Gastrocnemius medialis (tissue), 4 donors: ENCODE measurements around the gene TM9SF1. TPM values are rescaled to one million over a fixed set of nuclear protein-coding genes. Genes with fewer than 3 reads are reported as not detected.

Experiments
- ATAC-seq, 2 donors: fragments of 150-250 bp; one replicate each; pipeline ENCODE4 v1.9.1; 2016
- DNase-seq, 2 donors: peaks; one replicate each; pipeline ENCODE4 v3.0.0-alpha.2; 2019
- H3K27ac ChIP-seq, 4 donors: fragments of 200-600 bp; sonication (generic); 1 replicate in 1 of 4; 2 replicates in 3 of 4; pipeline ENCODE4 v1.5.1; 2016 to 2018; ENCODE audit warnings: mild to moderate bottlenecking in 2 of 4, moderate library complexity in 1 of 4
- H3K27me3 ChIP-seq, 3 donors: fragments of 200-600 bp; sonication (generic) in 2 of 3; 1 replicate in 1 of 3; 2 replicates in 2 of 3; pipeline versions ENCODE4 v1.5.1 to v1.6.0; 2016 to 2019; ENCODE audit warnings: mild to moderate bottlenecking in 1 of 3, moderate library complexity in 1 of 3
- H3K36me3 ChIP-seq, 2 donors: fragments of 200-600 bp; sonication (generic) in 1 of 2; one replicate each; pipeline ENCODE4 v1.5.1; 2017 to 2018
- H3K4me1 ChIP-seq, 2 donors: fragments of 200-600 bp; sonication (generic) in 1 of 2; one replicate each; pipeline ENCODE4 v1.5.1; 2016 to 2017; ENCODE audit warnings: mild to moderate bottlenecking in 2 of 2
- H3K4me3 ChIP-seq, 4 donors: fragments of 200-600 bp; sonication (generic) in 3 of 4; 1 replicate in 1 of 4; 2 replicates in 3 of 4; pipeline ENCODE4 v1.5.1; 2016 to 2019; ENCODE audit warnings: mild to moderate bottlenecking in 2 of 4
- H3K9me3 ChIP-seq, 3 donors: fragments of 200-600 bp; sonication (generic) in 2 of 3; 1 replicate in 1 of 3; 2 replicates in 2 of 3; pipeline ENCODE4 v1.5.1; 2016 to 2019
- CTCF ChIP-seq, 5 experiments: fragments of 450-650 bp in 3 of 5; fragments of 200-600 bp in 2 of 5; sonication (generic) in 2 of 5; IDR thresholded peaks in 4 of 5; conservative IDR thresholded peaks in 1 of 5; 1 replicate in 4 of 5; 2 replicates in 1 of 5; pipeline ENCODE4 v1.5.1; 2016 to 2019; ENCODE audit warnings: antibody characterized with exemption in 5 of 5, mild to moderate bottlenecking in 3 of 5, moderate library complexity in 3 of 5
- POLR2A ChIP-seq, 2 donors: fragments of 450-650 bp; IDR thresholded peaks; one replicate each; pipeline ENCODE4 v1.6.1; 2017; ENCODE audit warnings: antibody characterized with exemption in 2 of 2, mild to moderate bottlenecking in 2 of 2, moderate library complexity in 2 of 2
- in situ Hi-C, 4 donors: fragments of 200-750 bp; cut with MboI; loops; one replicate each; pipeline versions ENCODE4 v1.15.0 to v1.8.0; 2017; ENCODE audit warnings: low sequenced_read_pairs in 4 of 4
- intact Hi-C: fragments of 100-400 bp; cut with DNase I; formaldehyde crosslinking; loops from one replicate; pipeline ENCODE4 v1.15.1; 2023; ENCODE audit warnings: low total_unique reads
- total RNA-seq, 4 donors: library from RNA; depleted of rRNA; stranded (reverse); fragments of >200 nt; gene quantifications; one replicate each; pipeline versions ENCODE4 v1.1.0 to v1.2.3, GENCODE V29; 2016

Gene TM9SF1
- total RNA-seq, 4 donors from 2014 or later, result 31.4 to 46.4 (median 36.7) TPM

DNA sequence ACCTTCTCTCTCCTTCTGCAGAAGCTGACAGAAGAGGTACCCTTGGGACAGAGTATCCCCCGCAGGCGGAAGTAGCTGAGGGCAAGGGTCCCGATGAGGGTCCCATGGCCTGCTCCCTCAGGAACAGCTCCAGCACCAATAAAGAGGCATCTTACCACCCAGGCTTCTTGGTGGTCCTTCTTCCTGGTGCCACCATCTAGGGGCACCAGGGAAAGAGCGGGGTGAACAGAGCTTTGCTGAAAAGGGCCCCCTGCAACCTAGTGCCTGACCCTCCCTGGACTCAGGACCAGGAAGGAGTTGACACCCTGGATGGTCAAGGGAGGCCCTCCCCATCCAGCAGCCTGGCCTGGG is 34.8 kb downstream of the TM9SF1 start:
- Histone ChIP-seq H3K27ac (peak overlapping the region; percentile 85 to 90 (median 89)), H3K27me3 (no peaks in the 10 kb centered on the region), H3K9me3 (no peaks in the 10 kb centered on the region), H3K4me1 (peaks cover 23 to 30% of the 10 kb centered on the region in 2 donors), H3K36me3 (peaks cover 0 to 74% of the 10 kb centered on the region in 2 donors), H3K4me3 (no peak overlapping the region)
- DNase-seq, result no peak
- in situ Hi-C loops (loop anchor here in 1 of 4 donors (5.0 kb wide), 1 partner anchor 103 kb away; no protein-coding TSS in a partner anchor), intact Hi-C loops (loop anchor here (2.0 to 10.0 kb wide), 4 partner anchors 46 to 134 kb away; partner anchors contain the start of genes DCAF11, DHRS1, NOP9 and NRL)
- TF ChIP-seq CTCF (IDR thresholded peaks at IDR 0.05 in 4 of 5, conservative IDR thresholded peaks at IDR 0.05 in 1 of 5) (no peak), POLR2A (IDR thresholded peaks at IDR 0.05) (no peak)
- no peak for ATAC-seq

DNA sequence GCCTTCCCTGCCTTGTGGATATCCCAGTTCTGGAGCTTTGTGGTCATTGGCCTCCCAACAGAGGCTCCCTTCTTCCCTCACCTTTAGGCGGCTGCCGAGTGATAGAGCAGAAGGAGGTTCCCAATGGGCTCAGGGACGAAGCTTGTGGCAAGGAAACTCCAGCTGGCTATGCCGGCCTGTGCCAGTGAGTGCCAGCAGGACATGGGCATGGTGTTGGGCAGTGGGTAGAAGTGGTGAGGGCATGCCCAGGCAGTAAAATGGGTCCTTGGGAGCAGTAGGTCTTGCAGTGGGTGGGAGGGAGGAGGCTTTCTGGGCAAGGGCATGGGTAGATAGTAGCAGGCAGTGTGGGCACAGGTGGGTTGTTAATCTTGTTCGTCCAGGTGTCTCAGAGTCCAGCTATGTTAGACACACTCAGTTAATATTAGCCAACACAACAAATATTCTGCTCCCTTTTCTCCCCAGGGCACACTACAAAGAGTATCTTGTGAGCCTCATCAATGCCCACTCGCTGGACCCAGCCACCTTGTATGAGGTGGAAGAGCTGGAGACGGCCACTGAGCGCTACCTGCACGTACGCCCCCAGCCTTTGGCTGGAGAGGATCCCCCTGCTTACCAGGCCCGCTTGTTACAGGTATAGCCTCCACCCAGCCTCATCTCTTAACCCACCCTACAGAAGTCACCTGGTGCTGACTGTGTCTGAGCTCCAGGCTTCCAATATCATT is 35.3 kb downstream of the TM9SF1 start:
- no peak for DNase-seq
- Histone ChIP-seq H3K27me3 (no peaks in the 10 kb centered on the region), H3K4me3 (no peak overlapping the region), H3K27ac (peak overlapping the region; percentile 85 to 90 (median 89)), H3K36me3 (peaks cover 0 to 74% of the 10 kb centered on the region in 2 donors), H3K9me3 (no peaks in the 10 kb centered on the region), H3K4me1 (peaks cover 23 to 30% of the 10 kb centered on the region in 2 donors)
- in situ Hi-C loops (loop anchor here in 1 of 4 donors (5.0 kb wide), 1 partner anchor 103 kb away; no protein-coding TSS in a partner anchor), intact Hi-C loops (loop anchor here (2.0 to 10.0 kb wide), 4 partner anchors 45 to 135 kb away; partner anchors contain the start of genes DCAF11, DHRS1, NOP9 and NRL)
- no peak for ATAC-seq
- TF ChIP-seq POLR2A (IDR thresholded peaks at IDR 0.05), result no peak
- TF ChIP-seq CTCF (IDR thresholded peaks at IDR 0.05 in 4 of 5, conservative IDR thresholded peaks at IDR 0.05 in 1 of 5), result no peak

DNA sequence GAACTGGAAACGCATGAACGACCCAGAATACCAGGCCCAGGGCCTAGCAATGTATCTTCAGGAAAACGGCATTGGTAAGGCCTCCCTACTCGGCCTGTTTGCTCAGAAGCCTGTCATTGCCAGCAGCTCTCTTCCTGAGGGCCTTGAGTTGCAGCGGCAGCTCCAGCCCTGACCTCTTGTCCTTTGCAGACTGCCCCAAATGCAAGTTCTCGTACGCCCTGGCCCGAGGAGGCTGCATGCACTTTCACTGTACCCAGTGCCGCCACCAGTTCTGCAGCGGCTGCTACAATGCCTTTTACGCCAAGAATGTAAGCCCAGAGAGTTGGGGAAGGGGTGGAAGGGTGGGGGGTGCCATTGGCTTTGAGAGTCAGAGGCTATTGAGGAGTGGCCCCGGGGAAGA is 37.9 kb downstream of the TM9SF1 start:
- no peak overlapping the region for H3K4me3 ChIP-seq
- H3K36me3 ChIP-seq, result peaks cover 0 to 68% of the 10 kb centered on the region in 2 donors
- H3K27me3 ChIP-seq, result no peaks in the 10 kb centered on the region
- in situ Hi-C loops (no loop called here), intact Hi-C loops (no loop called here)
- peaks cover 12 to 19% of the 10 kb centered on the region in 2 donors for H3K4me1 ChIP-seq
- H3K27ac ChIP-seq, result no peak overlapping the region
- no peaks in the 10 kb centered on the region for H3K9me3 ChIP-seq
- no peak for TF ChIP-seq CTCF (IDR thresholded peaks at IDR 0.05 in 4 of 5, conservative IDR thresholded peaks at IDR 0.05 in 1 of 5)
- TF ChIP-seq POLR2A (IDR thresholded peaks at IDR 0.05), result no peak
- DNase-seq (no peak), ATAC-seq (no peak)

GRCh38 chr14:24156840-24157239 is 38.4 kb downstream of the TM9SF1 start:
- TF ChIP-seq CTCF (IDR thresholded peaks at IDR 0.05 in 4 of 5, conservative IDR thresholded peaks at IDR 0.05 in 1 of 5), result no peak
- TF ChIP-seq POLR2A (IDR thresholded peaks at IDR 0.05), result no peak

More at GRCh38 chr14:24156840-24157239, 38.4 kb downstream of the TM9SF1 start:
- H3K27ac ChIP-seq, result no peak overlapping the region
- ATAC-seq (no peak), DNase-seq (no peak)
- peaks cover 7 to 14% of the 10 kb centered on the region in 2 donors for H3K4me1 ChIP-seq
- no peaks in the 10 kb centered on the region for H3K9me3 ChIP-seq
- no peaks in the 10 kb centered on the region for H3K27me3 ChIP-seq
- intact Hi-C loops (no loop called here), in situ Hi-C loops (no loop called here)
- H3K36me3 ChIP-seq, result peaks cover 0 to 73% of the 10 kb centered on the region in 2 donors
- no peak overlapping the region for H3K4me3 ChIP-seq
